Lower leg skin (tissue), 3 donors: ENCODE results near the gene MRPL18.

Experiments used
- POLR2A ChIP-seq, 2 donors: fragments of 450-650 bp; IDR thresholded peaks; one replicate each; pipeline ENCODE4 v1.6.1; 2016 to 2017; ENCODE audit warnings: antibody characterized with exemption in 2 of 2, mild to moderate bottlenecking in 1 of 2, moderate library complexity in 1 of 2
- TF ChIP-seq, protein P1 (sequence below), 3 donors: fragments of 450-650 bp; IDR thresholded peaks; one replicate each; pipeline ENCODE4 v1.5.1; 2016; ENCODE audit warnings: antibody characterized with exemption in 3 of 3, mild to moderate bottlenecking in 3 of 3, moderate library complexity in 2 of 3

GRCh38 chr6:159807150-159807858, 17.0 kb downstream of the MRPL18 start:
- TF ChIP-seq, protein P1, sequence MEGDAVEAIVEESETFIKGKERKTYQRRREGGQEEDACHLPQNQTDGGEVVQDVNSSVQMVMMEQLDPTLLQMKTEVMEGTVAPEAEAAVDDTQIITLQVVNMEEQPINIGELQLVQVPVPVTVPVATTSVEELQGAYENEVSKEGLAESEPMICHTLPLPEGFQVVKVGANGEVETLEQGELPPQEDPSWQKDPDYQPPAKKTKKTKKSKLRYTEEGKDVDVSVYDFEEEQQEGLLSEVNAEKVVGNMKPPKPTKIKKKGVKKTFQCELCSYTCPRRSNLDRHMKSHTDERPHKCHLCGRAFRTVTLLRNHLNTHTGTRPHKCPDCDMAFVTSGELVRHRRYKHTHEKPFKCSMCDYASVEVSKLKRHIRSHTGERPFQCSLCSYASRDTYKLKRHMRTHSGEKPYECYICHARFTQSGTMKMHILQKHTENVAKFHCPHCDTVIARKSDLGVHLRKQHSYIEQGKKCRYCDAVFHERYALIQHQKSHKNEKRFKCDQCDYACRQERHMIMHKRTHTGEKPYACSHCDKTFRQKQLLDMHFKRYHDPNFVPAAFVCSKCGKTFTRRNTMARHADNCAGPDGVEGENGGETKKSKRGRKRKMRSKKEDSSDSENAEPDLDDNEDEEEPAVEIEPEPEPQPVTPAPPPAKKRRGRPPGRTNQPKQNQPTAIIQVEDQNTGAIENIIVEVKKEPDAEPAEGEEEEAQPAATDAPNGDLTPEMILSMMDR (IDR thresholded peaks at IDR 0.05), result no peak
- TF ChIP-seq POLR2A (IDR thresholded peaks at IDR 0.05), result no peak
